Activated CD8-positive, alpha-beta memory T cell treated with anti-CD3 and anti-CD28 coated beads, Interleukin-2, amount 50 U/mL, for 48 hours (primary cell): ENCODE data around the gene LOXHD1.

Source experiments
- DNase-seq: peaks from one replicate; pipeline ENCODE4 v3.0.0-alpha.2; 2020

The LOXHD1 gene

GRCh38 chr18:46672062-46672970, 15.3 kb upstream of the LOXHD1 start:
- no peak for DNase-seq

GRCh38 chr18:46668694-46669093, 11.7 kb upstream of the LOXHD1 start:
- DNase-seq: no peak

- no peak for DNase-seq
Measured at GRCh38 chr18:46668135-46668534, 11.1 kb upstream of the LOXHD1 start.

GRCh38 chr18:46663539-46663938, 6.5 kb upstream of the LOXHD1 start:
- no peak for DNase-seq

- no peak for DNase-seq
Measured at GRCh38 chr18:46660957-46661749, 4.1 kb upstream of the LOXHD1 start.

GRCh38 chr18:46659484-46659883, 2.5 kb upstream of the LOXHD1 start:
- DNase-seq: no peak

- no peak for DNase-seq
Measured at GRCh38 chr18:46656326-46657114, 500 bp downstream of the LOXHD1 start.

GRCh38 chr18:46652372-46652771, 4.6 kb downstream of the LOXHD1 start:
- DNase-seq: no peak

GRCh38 chr18:46650681-46651080, 6.3 kb downstream of the LOXHD1 start:
- no peak for DNase-seq

- DNase-seq: no peak
Measured at GRCh38 chr18:46649071-46649862, 7.8 kb downstream of the LOXHD1 start.

GRCh38 chr18:46646468-46646867, 10.6 kb downstream of the LOXHD1 start:
- no peak for DNase-seq

GRCh38 chr18:46642561-46642960, 14.5 kb downstream of the LOXHD1 start:
- DNase-seq: no peak

- DNase-seq: no peak
Measured at GRCh38 chr18:46641917-46642316, 15.1 kb downstream of the LOXHD1 start.

GRCh38 chr18:46639386-46639785, 17.6 kb downstream of the LOXHD1 start:
- DNase-seq: no peak

GRCh38 chr18:46636040-46636630, 20.9 kb downstream of the LOXHD1 start:
- no peak for DNase-seq

- no peak for DNase-seq
Measured at GRCh38 chr18:46632401-46633071, 24.5 kb downstream of the LOXHD1 start.

- DNase-seq: no peak
Measured at GRCh38 chr18:46630991-46631390, 26.0 kb downstream of the LOXHD1 start.

- DNase-seq: no peak
Measured at GRCh38 chr18:46630160-46630559, 26.9 kb downstream of the LOXHD1 start.

GRCh38 chr18:46629361-46629760, 27.7 kb downstream of the LOXHD1 start:
- no peak for DNase-seq

GRCh38 chr18:46628206-46628605, 28.8 kb downstream of the LOXHD1 start:
- no peak for DNase-seq

- DNase-seq: no peak
Measured at GRCh38 chr18:46627136-46627535, 29.9 kb downstream of the LOXHD1 start.
